A549 (cell line): ENCODE measurements around the gene USP36. TPM values are rescaled to one million over a fixed set of nuclear protein-coding genes. Genes with fewer than 3 reads are reported as not detected.
A peak's percentile ranks its signal among the peaks of the same experiment; 100 is the strongest.

ENCODE experiments used
- ATAC-seq, 2 experiments: fragments of 200-7000 bp in 1 of 2; fragments of >200 bp in 1 of 2; cut with Nextera tagmentation in 1 of 2; cut with Tn5 transposase in 1 of 2; 3 replicates each; pipeline versions ENCODE4 v1.8.0 to v1.9.1; 2018 to 2020; ENCODE audit warnings: mild to moderate bottlenecking in 1 of 2, moderate library complexity in 1 of 2
- CTCF ChIA-PET: fragments of 300-600 bp; sonication (Branson Sonifier 250); formaldehyde crosslinking; extraction: SDS; loops from one replicate; lab custom pipeline; 2021; ENCODE audit warnings: antibody characterized with exemption, inconsistent platforms; lab: Yijun Ruan, JAX
- POLR2A ChIA-PET: fragments of 350-600 bp; formaldehyde crosslinking; extraction: SDS; loops from one replicate; lab custom pipeline; 2021; ENCODE audit warnings: antibody characterized with exemption, inconsistent platforms; lab: Yijun Ruan, JAX
- DNase-seq, 2 experiments: peaks; one replicate each; pipeline versions ENCODE4 v3.0.0 to v3.0.0-alpha.2; 2011 to 2016; ENCODE audit warnings: low read depth in 1 of 2, low spot score in 1 of 2
- FAIRE-seq: peaks from 2 replicates; lab custom pipeline; 2011; peaks lifted over from hg19 to GRCh38; lab: Jason Lieb, UNC
- H3K27ac ChIP-seq, 2 experiments: fragments of >200 bp; sonication (Bioruptor Twin); formaldehyde crosslinking; 3 replicates each; pipeline ENCODE4 v1.5.1; 2016 to 2017
- H3K4me1 ChIP-seq: fragments of >200 bp; sonication (Bioruptor Twin); formaldehyde crosslinking; 3 replicates; pipeline ENCODE4 v1.6.1; 2016
- H3K4me2 ChIP-seq: fragments of >200 bp; sonication (Bioruptor Twin); formaldehyde crosslinking; 3 replicates; pipeline ENCODE4 v1.6.1; 2016
- H3K4me3 ChIP-seq: fragments of >200 bp; sonication (Bioruptor Twin); formaldehyde crosslinking; 3 replicates; pipeline ENCODE4 v1.5.1; 2016
- H3K9me3 ChIP-seq: fragments of >200 bp; sonication (Bioruptor Twin); formaldehyde crosslinking; 3 replicates; pipeline ENCODE4 v1.6.1; 2016
- CEBPB ChIP-seq, 2 experiments: fragments of >200 bp in 1 of 2; sonication (Bioruptor Twin) in 1 of 2; formaldehyde crosslinking in 1 of 2; IDR thresholded peaks; 2 replicates each; pipeline ENCODE4 v1.6.1; 2012 to 2016
- CHD4 ChIP-seq: fragments of 200-600 bp; sonication (generic); IDR thresholded peaks from 2 replicates; pipeline ENCODE4 v1.6.1; 2016; ENCODE audit warnings: antibody characterized with exemption, mild to moderate bottlenecking, borderline replicate concordance
- FOSB ChIP-seq: fragments of 250-450 bp; sonication (Bioruptor Pico); IDR thresholded peaks from 2 replicates; pipeline ENCODE4 v1.5.0; 2020; ENCODE audit warnings: mild to moderate bottlenecking, moderate library complexity
- HOXA7 ChIP-seq: fragments of 250-450 bp; sonication (Bioruptor Pico); IDR thresholded peaks from 2 replicates; pipeline ENCODE4 v1.5.0; 2020; ENCODE audit warnings: mild to moderate bottlenecking, moderate library complexity
- JUN ChIP-seq, 2 experiments: fragments of >200 bp; sonication (Bioruptor Twin); formaldehyde crosslinking; IDR thresholded peaks; 2 replicates in 1 of 2; 3 replicates in 1 of 2; pipeline ENCODE4 v1.6.1; 2016 to 2017
- JUNB ChIP-seq: fragments of >200 bp; sonication (Bioruptor Twin); formaldehyde crosslinking; IDR thresholded peaks from 2 replicates; pipeline ENCODE4 v1.6.1; 2016
- NFE2L2 ChIP-seq: fragments of 150-350 bp; conservative IDR thresholded peaks from 2 replicates; pipeline ENCODE4 v1.6.1; 2014; ENCODE audit warnings: low read length
- POLR2AphosphoS2 ChIP-seq: conservative IDR thresholded peaks from 2 replicates; pipeline ENCODE4 v1.6.1; 2012; ENCODE audit warnings: low read length, improper control_type of control experiment, inconsistent platforms
- RARB ChIP-seq: fragments of 250-450 bp; sonication (Bioruptor Pico); IDR thresholded peaks from 2 replicates; pipeline ENCODE4 v1.8.0; 2021; ENCODE audit warnings: mild to moderate bottlenecking, moderate library complexity
- RNF2 ChIP-seq: fragments of 200-600 bp; sonication (generic); IDR thresholded peaks from 2 replicates; pipeline ENCODE4 v1.6.1; 2016; ENCODE audit warnings: low read depth, mild to moderate bottlenecking, antibody characterized with exemption, moderate library complexity, borderline replicate concordance
- ZC3H11A ChIP-seq: fragments of 450-650 bp; IDR thresholded peaks from 2 replicates; pipeline ENCODE4 v1.6.1; 2014; ENCODE audit warnings: antibody characterized with exemption, mild to moderate bottlenecking
- ZSCAN20 ChIP-seq: fragments of 250-450 bp; sonication (Bioruptor Pico); IDR thresholded peaks from 2 replicates; pipeline ENCODE4 v1.8.0; 2022; ENCODE audit warnings: mild to moderate bottlenecking, moderate library complexity
- WGBS: methylation state at CpG from one replicate; pipeline ENCODE4 v1.1.6; 2017; ENCODE audit errors: missing lambda C conversion rate; 5-methylcytosine and 5-hydroxymethylcytosine counted together
- polyA plus RNA-seq, 4 experiments: library from polyadenylated mRNA; depleted of rRNA in 3 of 4; stranded (reverse); fragments of >200 nt; fragmentation: RNase III in 1 of 4; extraction: RNeasy Plus Mini Kit Qiagen cat#74134 plus additional on column Dnase treatment in 1 of 4; gene quantifications; 2 replicates in 3 of 4; 3 replicates in 1 of 4; pipeline ENCODE4 v1.2.3, GENCODE V29; 2011 to 2017
- TF ChIP-seq, protein P1 (sequence below): fragments of >200 bp; sonication (Bioruptor Twin); formaldehyde crosslinking; IDR thresholded peaks from 3 replicates; pipeline ENCODE4 v1.5.1; 2016
- TF ChIP-seq, protein P2 (sequence below): fragments of 200-600 bp; sonication (generic); IDR thresholded peaks from 2 replicates; pipeline ENCODE4 v1.6.1; 2016; ENCODE audit warnings: antibody characterized with exemption, mild to moderate bottlenecking, moderate library complexity
- TF ChIP-seq, protein P3 (sequence below): fragments of >200 bp; sonication (Bioruptor Twin); formaldehyde crosslinking; IDR thresholded peaks from 2 replicates; pipeline ENCODE4 v1.6.1; 2016

The USP36 gene
- polyA plus RNA-seq, 2 of the 4 experiments (the other 2 are of a cell fraction) = 41.1 to 49.0 TPM

DNA sequence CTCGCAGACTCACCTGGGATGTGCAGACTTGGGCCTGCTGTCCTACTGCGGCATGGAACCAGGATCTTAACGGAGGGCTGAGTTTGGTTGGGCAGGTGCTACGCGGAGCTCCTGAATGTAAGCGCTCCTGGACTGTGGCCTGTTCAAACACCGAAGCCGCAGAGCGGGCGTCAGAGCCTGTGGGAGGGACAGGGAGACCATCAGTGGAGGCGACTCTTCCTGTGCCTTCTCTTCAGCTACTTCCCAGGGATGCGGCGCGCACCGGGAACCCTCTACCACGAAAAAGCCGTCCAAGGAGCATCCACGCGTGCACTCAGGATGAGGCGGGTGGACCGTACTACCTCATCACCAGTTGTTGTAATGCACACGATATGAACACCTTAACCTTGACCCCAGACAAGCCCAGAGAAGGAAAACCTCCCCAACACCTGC is 2.0 kb downstream of the USP36 start:
- H3K9me3 ChIP-seq = no peaks in the 10 kb centered on the region
- FAIRE-seq = no peak
- H3K27ac ChIP-seq = peak overlapping the region in 1 of 2 experiments; percentile 92; a peak in 2 of 6 replicates
- ChIA-PET CTCF (interaction anchor here (0.6 to 1.6 kb wide), 3 partner anchors 19 to 341 kb away, joined by 3 to 6 read pairs (median 4); no protein-coding TSS in a partner anchor), POLR2A (interaction anchor here (0.7 kb wide), 1 partner anchor 19 kb away, joined by 3 read pairs; no protein-coding TSS in a partner anchor)
- peak overlapping the region; percentile 99; the same call in 2 of the 3 replicates for H3K4me3 ChIP-seq
- TF ChIP-seq RNF2 (no peak), CHD4 (no peak), FOSB (CRISPR knock-in tag) (no peak), RARB (CRISPR knock-in tag) (no peak)
- TF ChIP-seq, protein P1, sequence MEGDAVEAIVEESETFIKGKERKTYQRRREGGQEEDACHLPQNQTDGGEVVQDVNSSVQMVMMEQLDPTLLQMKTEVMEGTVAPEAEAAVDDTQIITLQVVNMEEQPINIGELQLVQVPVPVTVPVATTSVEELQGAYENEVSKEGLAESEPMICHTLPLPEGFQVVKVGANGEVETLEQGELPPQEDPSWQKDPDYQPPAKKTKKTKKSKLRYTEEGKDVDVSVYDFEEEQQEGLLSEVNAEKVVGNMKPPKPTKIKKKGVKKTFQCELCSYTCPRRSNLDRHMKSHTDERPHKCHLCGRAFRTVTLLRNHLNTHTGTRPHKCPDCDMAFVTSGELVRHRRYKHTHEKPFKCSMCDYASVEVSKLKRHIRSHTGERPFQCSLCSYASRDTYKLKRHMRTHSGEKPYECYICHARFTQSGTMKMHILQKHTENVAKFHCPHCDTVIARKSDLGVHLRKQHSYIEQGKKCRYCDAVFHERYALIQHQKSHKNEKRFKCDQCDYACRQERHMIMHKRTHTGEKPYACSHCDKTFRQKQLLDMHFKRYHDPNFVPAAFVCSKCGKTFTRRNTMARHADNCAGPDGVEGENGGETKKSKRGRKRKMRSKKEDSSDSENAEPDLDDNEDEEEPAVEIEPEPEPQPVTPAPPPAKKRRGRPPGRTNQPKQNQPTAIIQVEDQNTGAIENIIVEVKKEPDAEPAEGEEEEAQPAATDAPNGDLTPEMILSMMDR = no peak
- TF ChIP-seq, protein P2, sequence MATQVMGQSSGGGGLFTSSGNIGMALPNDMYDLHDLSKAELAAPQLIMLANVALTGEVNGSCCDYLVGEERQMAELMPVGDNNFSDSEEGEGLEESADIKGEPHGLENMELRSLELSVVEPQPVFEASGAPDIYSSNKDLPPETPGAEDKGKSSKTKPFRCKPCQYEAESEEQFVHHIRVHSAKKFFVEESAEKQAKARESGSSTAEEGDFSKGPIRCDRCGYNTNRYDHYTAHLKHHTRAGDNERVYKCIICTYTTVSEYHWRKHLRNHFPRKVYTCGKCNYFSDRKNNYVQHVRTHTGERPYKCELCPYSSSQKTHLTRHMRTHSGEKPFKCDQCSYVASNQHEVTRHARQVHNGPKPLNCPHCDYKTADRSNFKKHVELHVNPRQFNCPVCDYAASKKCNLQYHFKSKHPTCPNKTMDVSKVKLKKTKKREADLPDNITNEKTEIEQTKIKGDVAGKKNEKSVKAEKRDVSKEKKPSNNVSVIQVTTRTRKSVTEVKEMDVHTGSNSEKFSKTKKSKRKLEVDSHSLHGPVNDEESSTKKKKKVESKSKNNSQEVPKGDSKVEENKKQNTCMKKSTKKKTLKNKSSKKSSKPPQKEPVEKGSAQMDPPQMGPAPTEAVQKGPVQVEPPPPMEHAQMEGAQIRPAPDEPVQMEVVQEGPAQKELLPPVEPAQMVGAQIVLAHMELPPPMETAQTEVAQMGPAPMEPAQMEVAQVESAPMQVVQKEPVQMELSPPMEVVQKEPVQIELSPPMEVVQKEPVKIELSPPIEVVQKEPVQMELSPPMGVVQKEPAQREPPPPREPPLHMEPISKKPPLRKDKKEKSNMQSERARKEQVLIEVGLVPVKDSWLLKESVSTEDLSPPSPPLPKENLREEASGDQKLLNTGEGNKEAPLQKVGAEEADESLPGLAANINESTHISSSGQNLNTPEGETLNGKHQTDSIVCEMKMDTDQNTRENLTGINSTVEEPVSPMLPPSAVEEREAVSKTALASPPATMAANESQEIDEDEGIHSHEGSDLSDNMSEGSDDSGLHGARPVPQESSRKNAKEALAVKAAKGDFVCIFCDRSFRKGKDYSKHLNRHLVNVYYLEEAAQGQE = no peak
- 94% methylated on average over 22 of the region's 22 CpGs for WGBS
- peaks cover 24% of the 10 kb centered on the region for H3K4me1 ChIP-seq
- no peak for DNase-seq
- H3K4me2 ChIP-seq = peak overlapping the region; percentile 96
- no peak for ATAC-seq

DNA sequence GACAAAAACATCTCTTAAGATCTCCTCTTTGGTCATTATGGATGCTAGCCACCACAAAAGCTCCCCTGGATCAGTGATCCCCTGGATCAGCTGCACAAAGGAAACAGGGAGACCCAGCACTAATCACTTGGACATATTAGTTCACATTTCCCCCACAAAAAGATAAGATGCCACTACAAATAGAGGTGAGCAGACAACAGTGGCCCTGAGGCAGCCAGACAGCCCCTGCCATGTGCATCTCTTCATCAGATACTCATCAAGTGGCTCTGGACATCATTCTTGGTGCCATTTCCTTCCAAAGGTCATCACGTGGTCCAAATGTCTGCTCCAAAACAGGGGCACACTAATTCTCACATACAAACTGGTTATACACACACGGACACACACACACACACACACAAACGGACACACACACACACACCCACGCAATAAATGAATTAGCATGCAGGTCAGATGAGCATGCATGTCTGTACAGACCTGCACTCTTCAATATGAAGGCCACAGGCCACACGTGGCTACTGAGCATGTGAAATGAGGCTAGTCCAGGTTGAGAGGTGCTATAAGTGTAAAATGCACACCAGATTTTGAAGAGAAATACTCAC is 4.1 kb downstream of the USP36 start:
- no peak overlapping the region for H3K4me3 ChIP-seq
- H3K4me2 ChIP-seq = no peak overlapping the region
- H3K9me3 ChIP-seq = no peaks in the 10 kb centered on the region
- POLR2A ChIA-PET = no interaction called here
- ATAC-seq = no peak
- H3K4me1 ChIP-seq = peaks cover 15% of the 10 kb centered on the region
- H3K27ac ChIP-seq = no peak overlapping the region
- FAIRE-seq = no peak
- CTCF ChIA-PET = interaction anchor here (1.2 to 1.8 kb wide), 5 partner anchors 8 to 391 kb away, joined by 3 to 12 read pairs (median 5); no protein-coding TSS in a partner anchor
- TF ChIP-seq ZSCAN20 (CRISPR knock-in tag) = no peak
- peak; percentile 79; the same call in 1 of the 2 replicates for TF ChIP-seq POLR2AphosphoS2
- TF ChIP-seq JUN (IDR thresholded peaks at IDR 0.05) = 0 out of 5 replicates have a peak, but pooled peaks of 1 of the 2 experiments have one; percentile 3
- 65% methylated on average over 5 of the region's 5 CpGs for WGBS
- no peak for DNase-seq

DNA sequence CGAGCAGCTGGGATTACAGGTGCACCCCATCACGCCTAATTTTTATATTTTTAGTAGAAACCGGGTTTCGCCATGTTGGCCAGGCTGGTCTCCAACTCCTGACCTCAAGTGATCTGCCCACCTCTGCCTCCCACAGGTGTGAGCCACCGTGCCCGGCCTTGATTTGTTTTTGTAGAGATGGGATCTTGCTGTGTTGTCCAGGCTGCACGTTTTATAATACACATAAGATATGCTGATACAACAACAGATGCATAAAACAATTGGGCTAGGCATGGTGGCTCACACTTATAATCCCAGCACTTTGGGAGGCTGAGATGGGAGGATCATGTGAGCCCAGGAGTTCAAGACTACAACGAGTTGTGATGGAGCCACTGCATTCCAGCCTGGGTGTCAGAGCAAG is 6.0 kb downstream of the USP36 start:
- H3K27ac ChIP-seq = no peak overlapping the region
- DNase-seq = no peak
- ChIA-PET POLR2A (no interaction called here), CTCF (interaction anchor here (1.0 to 1.8 kb wide), 5 partner anchors 9 to 48 kb away, joined by 3 to 9 read pairs (median 5); no protein-coding TSS in a partner anchor)
- FAIRE-seq = no peak
- peaks cover 14% of the 10 kb centered on the region for H3K4me1 ChIP-seq
- ATAC-seq = no peak
- H3K4me2 ChIP-seq = no peak overlapping the region
- H3K4me3 ChIP-seq = no peak overlapping the region
- TF ChIP-seq ZC3H11A = no peak
- TF ChIP-seq, protein P1 = no peak
- no peak for TF ChIP-seq JUNB
- TF ChIP-seq, protein P3, sequence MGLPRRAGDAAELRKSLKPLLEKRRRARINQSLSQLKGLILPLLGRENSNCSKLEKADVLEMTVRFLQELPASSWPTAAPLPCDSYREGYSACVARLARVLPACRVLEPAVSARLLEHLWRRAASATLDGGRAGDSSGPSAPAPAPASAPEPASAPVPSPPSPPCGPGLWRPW = no peak
- TF ChIP-seq CEBPB (IDR thresholded peaks at IDR 0.05) = no peak
- TF ChIP-seq HOXA7 (CRISPR knock-in tag) = no peak
- no peak for TF ChIP-seq NFE2L2
- TF ChIP-seq, all 56 proteins: peak for 0
- no peaks in the 10 kb centered on the region for H3K9me3 ChIP-seq
- 95% methylated on average over 8 of the region's 8 CpGs for WGBS
